Glomerular visceral epithelial cell (primary cell): Measurements from ENCODE around the gene SPATA31C2.
A peak's percentile ranks its signal among the peaks of the same experiment; 100 is the strongest.
"Not testable (repeated sequence)": the region's sequence is repeated elsewhere in the genome, so short reads cannot be mapped to it uniquely, and the experiment has no call there.

Source experiments
- DNase-seq: peaks from one replicate; pipeline ENCODE4 v3.0.0-alpha.2; 2016; ENCODE audit errors: extremely low spot score

The SPATA31C2 gene

GRCh38 chr9:88138375-88138774 lies at the start of gene SPATA31C2:
TSS of gene SPATA31C2 (minus strand) at chr9:88138475. CDS start at chr9:88138446, 29 bp downstream.
- not testable (repeated sequence) for DNase-seq

GRCh38 chr9:88187631-88188030 lies 49.4 kb upstream of the SPATA31C2 start:
- no peak for DNase-seq

- DNase-seq, result no peak
Measured at GRCh38 chr9:88186495-88187110, 48.3 kb upstream of the SPATA31C2 start.

- no peak for DNase-seq
Measured at GRCh38 chr9:88184976-88185375, 46.7 kb upstream of the SPATA31C2 start.

- DNase-seq, result no peak
Measured at GRCh38 chr9:88183798-88184495, 45.7 kb upstream of the SPATA31C2 start.

- DNase-seq, result no peak
Measured at GRCh38 chr9:88182501-88182900, 44.2 kb upstream of the SPATA31C2 start.

- no peak for DNase-seq
Measured at GRCh38 chr9:88180081-88180765, 41.9 kb upstream of the SPATA31C2 start.

GRCh38 chr9:88179062-88179521 lies 40.8 kb upstream of the SPATA31C2 start:
- no peak for DNase-seq

- no peak for DNase-seq
Measured at GRCh38 chr9:88178641-88179040, 40.4 kb upstream of the SPATA31C2 start.

- DNase-seq, result no peak
Measured at GRCh38 chr9:88177371-88177770, 39.1 kb upstream of the SPATA31C2 start.

GRCh38 chr9:88174324-88174723 lies 36.0 kb upstream of the SPATA31C2 start:
- DNase-seq, result peak; percentile 24

GRCh38 chr9:88173378-88173999 lies 35.2 kb upstream of the SPATA31C2 start:
- peak; percentile 78 for DNase-seq

GRCh38 chr9:88169700-88170099 lies 31.4 kb upstream of the SPATA31C2 start:
- no peak for DNase-seq

- no peak for DNase-seq
Measured at GRCh38 chr9:88168564-88168963, 30.3 kb upstream of the SPATA31C2 start.

GRCh38 chr9:88166660-88167059 lies 28.4 kb upstream of the SPATA31C2 start:
- no peak for DNase-seq

- DNase-seq, result no peak
Measured at GRCh38 chr9:88164850-88165249, 26.6 kb upstream of the SPATA31C2 start.

- no peak for DNase-seq
Measured at GRCh38 chr9:88161144-88161543, 22.9 kb upstream of the SPATA31C2 start.

GRCh38 chr9:88143957-88144625 lies 5.8 kb upstream of the SPATA31C2 start:
- DNase-seq, result no peak

GRCh38 chr9:88143179-88143578 lies 4.9 kb upstream of the SPATA31C2 start:
- no peak for DNase-seq

GRCh38 chr9:88133552-88133951 lies 4.7 kb downstream of the SPATA31C2 start:
- not testable (repeated sequence) for DNase-seq

GRCh38 chr9:88129556-88129955 lies 8.7 kb downstream of the SPATA31C2 start:
- DNase-seq, result not testable (repeated sequence)
